ENCODE measurements around the gene RNF181.

- TF ChIP-seq ZFP3 (CRISPR knock-in tag; IDR thresholded peaks at IDR 0.05): no peak
- no peak for TF ChIP-seq ZNF8 (CRISPR knock-in tag; IDR thresholded peaks at IDR 0.05)
- no peak for TF ChIP-seq SNAI2 (CRISPR knock-in tag; IDR thresholded peaks at IDR 0.05)
- TF ChIP-seq ARNTL (CRISPR knock-in tag; IDR thresholded peaks at IDR 0.05; ENCODE audit: borderline replicate concordance, low read depth): no peak
- TF ChIP-seq CSDC2 (CRISPR knock-in tag; IDR thresholded peaks at IDR 0.05): no peak
Observed at GRCh38 chr2:85611217-85611704, 15.7 kb downstream of the RNF181 start.

All from SK-N-SH treated with all-trans-retinoic acid at 6 μM for 48 hours (cell line).